GM10248 (cell line): Measurements from ENCODE around the gene C10orf88.

Experiments used
- CTCF ChIA-PET: fragments of 300-600 bp; sonication (Branson Sonifier 250); formaldehyde crosslinking; extraction: SDS; loops from one replicate; lab custom pipeline; 2021; ENCODE audit warnings: antibody characterized with exemption; lab: Yijun Ruan, JAX
- POLR2A ChIA-PET: fragments of 350-650 bp; sonication (Branson Sonifier 250); formaldehyde crosslinking; extraction: SDS; loops from one replicate; lab custom pipeline; 2020; ENCODE audit warnings: antibody characterized with exemption; lab: Yijun Ruan, JAX
- DNase-seq: peaks from one replicate; pipeline ENCODE4 v3.0.0; 2012; ENCODE audit errors: extremely low spot score
- TF ChIP-seq, protein P1 (sequence below): IDR thresholded peaks from 2 replicates; pipeline ENCODE4 v1.5.1; 2012; ENCODE audit warnings: mild to moderate bottlenecking, low read depth; ENCODE audit errors: extremely low read depth, missing control alignments, control extremely low read depth

C10orf88 gene

GRCh38 chr10:122882766-122883165 lies 71.3 kb downstream of the C10orf88 start:
- ChIA-PET POLR2A (no interaction called here), CTCF (no interaction called here)
- TF ChIP-seq, protein P1, sequence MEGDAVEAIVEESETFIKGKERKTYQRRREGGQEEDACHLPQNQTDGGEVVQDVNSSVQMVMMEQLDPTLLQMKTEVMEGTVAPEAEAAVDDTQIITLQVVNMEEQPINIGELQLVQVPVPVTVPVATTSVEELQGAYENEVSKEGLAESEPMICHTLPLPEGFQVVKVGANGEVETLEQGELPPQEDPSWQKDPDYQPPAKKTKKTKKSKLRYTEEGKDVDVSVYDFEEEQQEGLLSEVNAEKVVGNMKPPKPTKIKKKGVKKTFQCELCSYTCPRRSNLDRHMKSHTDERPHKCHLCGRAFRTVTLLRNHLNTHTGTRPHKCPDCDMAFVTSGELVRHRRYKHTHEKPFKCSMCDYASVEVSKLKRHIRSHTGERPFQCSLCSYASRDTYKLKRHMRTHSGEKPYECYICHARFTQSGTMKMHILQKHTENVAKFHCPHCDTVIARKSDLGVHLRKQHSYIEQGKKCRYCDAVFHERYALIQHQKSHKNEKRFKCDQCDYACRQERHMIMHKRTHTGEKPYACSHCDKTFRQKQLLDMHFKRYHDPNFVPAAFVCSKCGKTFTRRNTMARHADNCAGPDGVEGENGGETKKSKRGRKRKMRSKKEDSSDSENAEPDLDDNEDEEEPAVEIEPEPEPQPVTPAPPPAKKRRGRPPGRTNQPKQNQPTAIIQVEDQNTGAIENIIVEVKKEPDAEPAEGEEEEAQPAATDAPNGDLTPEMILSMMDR: no peak
- no peak for DNase-seq
